CD4-positive, alpha-beta T cell (primary cell): ENCODE data around the gene PAX5. TPM values are rescaled to one million over a fixed set of nuclear protein-coding genes. Genes with fewer than 3 reads are reported as not detected.

Experiments
- ATAC-seq: fragments of 200-7000 bp; cut with Tn5 transposase; one replicate; pipeline ENCODE4 v1.10.0; 2022; ENCODE audit warnings: mild to moderate bottlenecking; ENCODE audit not compliant: poor library complexity
- CTCF ChIA-PET: fragments of 350-600 bp; sonication (Branson Sonifier 250); formaldehyde crosslinking; loops from one replicate; lab custom pipeline; 2021; ENCODE audit warnings: antibody characterized with exemption, inconsistent platforms; lab: Charles Lee
- POLR2A ChIA-PET: fragments of 350-600 bp; sonication (Branson Sonifier 250); formaldehyde crosslinking; loops from one replicate; lab custom pipeline; 2021; ENCODE audit warnings: antibody characterized with exemption, inconsistent platforms; lab: Charles Lee
- DNase-seq, 14 experiments: peaks; one replicate each; pipeline ENCODE4 v3.0.0-alpha.2; 2013 to 2020; ENCODE audit warnings: mixed read lengths in 2 of 14
- H3K27ac ChIP-seq, 2 donors: one replicate each; pipeline versions ENCODE4 v1.5.1 to v1.7.0; 2013; ENCODE audit warnings: low read length in 2 of 2, low read depth in 1 of 2, mild to moderate bottlenecking in 1 of 2
- H3K27me3 ChIP-seq, 2 experiments: 1 replicate in 1 of 2; 2 replicates in 1 of 2; pipeline versions ENCODE4 v1.6.1 to v1.7.0; 2013; ENCODE audit warnings: low read length in 2 of 2, control low read depth in 1 of 2, mild to moderate bottlenecking in 1 of 2, moderate library complexity in 1 of 2; ENCODE audit not compliant: insufficient read depth in 2 of 2, control insufficient read depth in 1 of 2
- H3K36me3 ChIP-seq: one replicate; pipeline ENCODE4 v1.6.1; 2013; ENCODE audit warnings: low read length, control low read depth; ENCODE audit not compliant: insufficient read depth
- H3K4me1 ChIP-seq: one replicate; pipeline ENCODE4 v1.6.1; 2013; ENCODE audit warnings: low read length, control low read depth; ENCODE audit not compliant: insufficient read depth
- H3K4me3 ChIP-seq: one replicate; pipeline ENCODE4 v1.5.1; 2013; ENCODE audit warnings: mild to moderate bottlenecking, low read length, moderate library complexity
- H3K9me3 ChIP-seq, 2 experiments: 1 replicate in 1 of 2; 2 replicates in 1 of 2; pipeline versions ENCODE4 v1.6.1 to v1.7.0; 2013; ENCODE audit warnings: low read length in 2 of 2, mild to moderate bottlenecking in 2 of 2, control low read depth in 1 of 2, moderate library complexity in 1 of 2; ENCODE audit not compliant: control insufficient read depth in 1 of 2, insufficient read depth in 1 of 2
- H3K27ac Mint-ChIP-seq: one replicate; pipeline ENCODE4 v1.8.0; 2020; ENCODE audit warnings: mixed read lengths
- H3K27me3 Mint-ChIP-seq: one replicate; pipeline ENCODE4 v1.8.0; 2021; ENCODE audit warnings: mixed read lengths
- H3K36me3 Mint-ChIP-seq: one replicate; pipeline ENCODE4 v1.8.0; 2021; ENCODE audit warnings: low read depth, mixed read lengths
- H3K4me1 Mint-ChIP-seq: one replicate; pipeline ENCODE4 v1.8.0; 2021; ENCODE audit warnings: low read depth, mixed read lengths
- H3K4me3 Mint-ChIP-seq: one replicate; pipeline ENCODE4 v1.8.0; 2020; ENCODE audit warnings: mild to moderate bottlenecking, mixed read lengths
- H3K9me3 Mint-ChIP-seq: one replicate; pipeline ENCODE4 v1.8.0; 2020; ENCODE audit warnings: mixed read lengths
- intact Hi-C, 2 experiments: fragments of 100-400 bp; cut with DNase I in 1 of 2; cut with micrococcal nuclease in 1 of 2; formaldehyde crosslinking; loops; one replicate each; pipeline versions ENCODE4 v1.15.1 to v1.9.0; 2023 to 2025; cut with DNase I, micrococcal nuclease
- total RNA-seq, 174 experiments: library from RNA in 2 of 174; stranded (reverse) in 2 of 174; gene quantifications; one replicate each; pipeline ENCODE4 v1.2.3 and lab custom pipeline; 2021 to 2026
- TF ChIP-seq, protein P1 (sequence below): fragments of 200-600 bp; IDR thresholded peaks from one replicate; pipeline ENCODE4 v1.8.0; 2022; ENCODE audit warnings: antibody characterized with exemption, mild to moderate bottlenecking

The PAX5 gene
- total RNA-seq, 2 experiments from 2014 or later = 0.03 to 0.11 TPM

DNA sequence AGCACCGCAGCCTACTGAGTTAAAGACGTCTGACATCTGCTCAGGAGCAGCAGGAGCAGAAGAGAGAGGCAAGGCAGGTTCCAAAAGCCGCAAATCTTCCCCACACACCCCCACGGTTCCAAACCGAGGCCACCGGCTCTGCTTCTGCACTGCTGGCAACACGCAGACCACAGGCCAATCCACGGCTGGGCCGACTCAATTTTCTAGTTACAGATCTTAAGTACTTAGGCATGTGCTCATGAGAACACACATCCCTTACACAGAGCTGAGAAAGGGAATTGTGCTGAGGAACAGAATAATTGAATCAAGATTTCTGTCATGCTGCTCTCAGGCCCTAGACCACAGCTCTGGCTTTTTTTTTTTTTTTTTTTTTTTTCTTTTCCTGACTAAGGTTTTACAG is 32.6 kb downstream of the PAX5 start:
- CTCF ChIA-PET = no interaction called here
- DNase-seq = no peak
- Mint-ChIP-seq H3K4me3 (no peak overlapping the region), H3K9me3 (no peaks in the 10 kb centered on the region), H3K27me3 (peaks cover 71% of the 10 kb centered on the region), H3K4me1 (no peaks in the 10 kb centered on the region), H3K36me3 (no peaks in the 10 kb centered on the region), H3K27ac (no peak overlapping the region)
- POLR2A ChIA-PET = no interaction called here
- H3K27me3 ChIP-seq = peaks cover 41 to 57% of the 10 kb centered on the region in 2 experiments
- no peak overlapping the region for H3K4me3 ChIP-seq
- TF ChIP-seq, protein P1, sequence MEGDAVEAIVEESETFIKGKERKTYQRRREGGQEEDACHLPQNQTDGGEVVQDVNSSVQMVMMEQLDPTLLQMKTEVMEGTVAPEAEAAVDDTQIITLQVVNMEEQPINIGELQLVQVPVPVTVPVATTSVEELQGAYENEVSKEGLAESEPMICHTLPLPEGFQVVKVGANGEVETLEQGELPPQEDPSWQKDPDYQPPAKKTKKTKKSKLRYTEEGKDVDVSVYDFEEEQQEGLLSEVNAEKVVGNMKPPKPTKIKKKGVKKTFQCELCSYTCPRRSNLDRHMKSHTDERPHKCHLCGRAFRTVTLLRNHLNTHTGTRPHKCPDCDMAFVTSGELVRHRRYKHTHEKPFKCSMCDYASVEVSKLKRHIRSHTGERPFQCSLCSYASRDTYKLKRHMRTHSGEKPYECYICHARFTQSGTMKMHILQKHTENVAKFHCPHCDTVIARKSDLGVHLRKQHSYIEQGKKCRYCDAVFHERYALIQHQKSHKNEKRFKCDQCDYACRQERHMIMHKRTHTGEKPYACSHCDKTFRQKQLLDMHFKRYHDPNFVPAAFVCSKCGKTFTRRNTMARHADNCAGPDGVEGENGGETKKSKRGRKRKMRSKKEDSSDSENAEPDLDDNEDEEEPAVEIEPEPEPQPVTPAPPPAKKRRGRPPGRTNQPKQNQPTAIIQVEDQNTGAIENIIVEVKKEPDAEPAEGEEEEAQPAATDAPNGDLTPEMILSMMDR = no peak
- H3K9me3 ChIP-seq = peaks cover 0 to 13% of the 10 kb centered on the region in 2 experiments
- no peak for ATAC-seq
- no peaks in the 10 kb centered on the region for H3K36me3 ChIP-seq
- intact Hi-C loops = no loop called here
- H3K4me1 ChIP-seq = peaks cover 10% of the 10 kb centered on the region
- no peak overlapping the region for H3K27ac ChIP-seq

DNA sequence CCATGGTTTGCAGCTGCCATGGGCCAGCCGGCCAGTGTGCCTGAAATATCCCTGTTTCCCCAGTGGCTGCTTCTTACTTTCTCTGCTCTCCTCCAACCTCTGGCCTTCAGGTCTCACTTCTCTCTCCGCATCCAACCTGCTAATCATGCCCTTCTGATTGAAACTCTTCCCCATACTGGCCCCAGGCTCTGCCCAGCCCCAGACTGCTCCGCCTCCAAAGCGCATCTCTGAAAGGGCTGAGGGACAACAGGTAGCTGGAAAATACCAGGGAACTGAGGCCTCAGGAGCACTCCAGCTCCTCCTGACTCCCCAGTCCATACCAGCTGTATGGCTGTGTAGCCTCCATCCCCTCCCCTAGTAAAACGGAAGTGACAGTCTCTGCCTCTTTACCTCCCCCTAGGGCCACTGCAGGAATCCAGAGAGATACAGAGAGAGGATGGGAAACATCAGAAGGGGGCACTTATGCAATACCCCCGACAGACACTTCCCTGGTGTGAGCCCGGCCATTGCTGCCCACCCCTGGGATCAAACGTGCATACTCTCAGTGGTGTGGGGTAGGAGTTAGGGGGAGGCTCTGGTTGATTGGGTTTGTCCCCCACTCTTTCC is 34.2 kb downstream of the PAX5 start:
- Mint-ChIP-seq H3K9me3 (no peaks in the 10 kb centered on the region), H3K4me3 (no peak overlapping the region), H3K4me1 (no peaks in the 10 kb centered on the region), H3K27ac (no peak overlapping the region), H3K36me3 (no peaks in the 10 kb centered on the region), H3K27me3 (peaks cover 60% of the 10 kb centered on the region)
- ATAC-seq (no peak), DNase-seq (no peak)
- intact Hi-C loops = loop anchor here (5.0 to 10.0 kb wide), 7 partner anchors 262 to 507 kb away; no protein-coding TSS in a partner anchor
- peaks cover 32 to 43% of the 10 kb centered on the region in 2 experiments for H3K27me3 ChIP-seq
- ChIA-PET CTCF (no interaction called here), POLR2A (no interaction called here)
- no peak overlapping the region for H3K27ac ChIP-seq
- peaks cover 15% of the 10 kb centered on the region for H3K4me1 ChIP-seq
- TF ChIP-seq, protein P1 = no peak
- H3K9me3 ChIP-seq = peaks cover 0 to 13% of the 10 kb centered on the region in 2 experiments
- H3K36me3 ChIP-seq = no peaks in the 10 kb centered on the region
- no peak overlapping the region for H3K4me3 ChIP-seq

GRCh38 chr9:36997414-36997813 is 36.7 kb downstream of the PAX5 start:
- H3K9me3 Mint-ChIP-seq = no peaks in the 10 kb centered on the region
- Histone ChIP-seq H3K27me3 (peaks cover 11 to 22% of the 10 kb centered on the region in 2 experiments), H3K27ac (no peak overlapping the region), H3K36me3 (no peaks in the 10 kb centered on the region), H3K4me1 (peaks cover 9% of the 10 kb centered on the region), H3K9me3 (peaks cover 0 to 18% of the 10 kb centered on the region in 2 experiments), H3K4me3 (no peak overlapping the region)
- H3K27me3 Mint-ChIP-seq = peaks cover 55% of the 10 kb centered on the region
- no peaks in the 10 kb centered on the region for H3K36me3 Mint-ChIP-seq
- DNase-seq (no peak), ATAC-seq (no peak)
- intact Hi-C loops = loop anchor here (5.0 to 10.0 kb wide), 7 partner anchors 265 to 510 kb away; no protein-coding TSS in a partner anchor
- CTCF ChIA-PET = no interaction called here
- TF ChIP-seq, protein P1 = no peak
- POLR2A ChIA-PET = no interaction called here
- H3K4me1 Mint-ChIP-seq = no peaks in the 10 kb centered on the region
- H3K27ac Mint-ChIP-seq = no peak overlapping the region
- H3K4me3 Mint-ChIP-seq = no peak overlapping the region
